Sigmoid colon (tissue), 4 donors: ENCODE results near the gene TES.

ENCODE experiments used
- POLR2A ChIP-seq, 2 donors: fragments of 450-650 bp; IDR thresholded peaks; one replicate each; pipeline ENCODE4 v1.6.1; 2016; ENCODE audit warnings: antibody characterized with exemption in 2 of 2, mild to moderate bottlenecking in 2 of 2, moderate library complexity in 2 of 2
- POLR2AphosphoS5 ChIP-seq, 4 donors: sonication (generic); formaldehyde crosslinking; IDR thresholded peaks; one replicate each; pipeline ENCODE4 v1.6.1; 2017; ENCODE audit warnings: antibody characterized with exemption in 4 of 4
- TF ChIP-seq, protein P1 (sequence below), 4 experiments: fragments of 450-650 bp in 3 of 4; fragments of 200-600 bp in 1 of 4; IDR thresholded peaks; one replicate each; pipeline ENCODE4 v1.5.1; 2016 to 2019; ENCODE audit warnings: antibody characterized with exemption in 4 of 4, mild to moderate bottlenecking in 3 of 4, moderate library complexity in 2 of 4

DNA sequence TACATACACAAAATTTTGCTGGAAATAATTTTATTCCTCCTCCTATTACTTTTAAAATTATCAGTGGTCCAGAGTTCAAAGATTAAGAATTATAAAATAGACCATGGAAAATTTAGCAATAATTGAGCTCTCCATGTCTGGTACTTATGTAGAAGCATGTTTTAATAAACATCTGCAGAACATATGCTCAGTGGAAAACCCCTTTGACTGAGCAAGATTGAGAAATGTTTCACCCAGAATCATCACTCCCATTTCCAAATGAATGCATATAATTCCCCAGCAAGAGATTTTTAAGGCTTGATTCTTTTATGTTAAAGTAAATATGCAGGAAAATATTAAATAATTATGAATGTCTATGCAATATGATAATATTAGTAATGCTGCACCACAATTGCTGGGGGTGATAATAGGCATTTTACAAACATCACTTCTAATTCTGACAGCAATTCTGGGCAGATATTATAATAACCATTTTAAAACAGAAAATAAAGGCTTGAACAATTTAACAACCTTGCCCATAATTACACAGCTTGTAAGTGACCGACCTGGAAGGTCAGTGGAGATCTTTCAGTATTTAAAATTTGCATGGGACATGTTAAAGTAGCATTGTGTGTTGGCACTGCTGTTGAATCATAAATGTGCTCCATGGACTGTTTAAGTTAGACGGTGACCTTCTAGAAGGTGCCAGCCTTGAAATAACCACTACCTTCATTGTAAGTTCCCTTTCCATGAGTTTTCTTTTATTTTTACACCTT is 45.6 kb upstream of the TES start:
- TF ChIP-seq, protein P1, sequence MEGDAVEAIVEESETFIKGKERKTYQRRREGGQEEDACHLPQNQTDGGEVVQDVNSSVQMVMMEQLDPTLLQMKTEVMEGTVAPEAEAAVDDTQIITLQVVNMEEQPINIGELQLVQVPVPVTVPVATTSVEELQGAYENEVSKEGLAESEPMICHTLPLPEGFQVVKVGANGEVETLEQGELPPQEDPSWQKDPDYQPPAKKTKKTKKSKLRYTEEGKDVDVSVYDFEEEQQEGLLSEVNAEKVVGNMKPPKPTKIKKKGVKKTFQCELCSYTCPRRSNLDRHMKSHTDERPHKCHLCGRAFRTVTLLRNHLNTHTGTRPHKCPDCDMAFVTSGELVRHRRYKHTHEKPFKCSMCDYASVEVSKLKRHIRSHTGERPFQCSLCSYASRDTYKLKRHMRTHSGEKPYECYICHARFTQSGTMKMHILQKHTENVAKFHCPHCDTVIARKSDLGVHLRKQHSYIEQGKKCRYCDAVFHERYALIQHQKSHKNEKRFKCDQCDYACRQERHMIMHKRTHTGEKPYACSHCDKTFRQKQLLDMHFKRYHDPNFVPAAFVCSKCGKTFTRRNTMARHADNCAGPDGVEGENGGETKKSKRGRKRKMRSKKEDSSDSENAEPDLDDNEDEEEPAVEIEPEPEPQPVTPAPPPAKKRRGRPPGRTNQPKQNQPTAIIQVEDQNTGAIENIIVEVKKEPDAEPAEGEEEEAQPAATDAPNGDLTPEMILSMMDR (IDR thresholded peaks at IDR 0.05) = no peak
- TF ChIP-seq POLR2A (IDR thresholded peaks at IDR 0.05) (no peak), POLR2AphosphoS5 (IDR thresholded peaks at IDR 0.05) (no peak)
